DMS153 treated with DMSO at 0.1 percent for 48 hours (cell line): ENCODE results near the gene USP15.
A peak's percentile ranks its signal among the peaks of the same experiment; 100 is the strongest.

Experiments used
- DNase-seq: peaks from one replicate; lab custom pipeline; 2025; ENCODE audit not compliant: unreplicated experiment; lab: John Stamatoyannopoulos, UW

Gene USP15

DNA sequence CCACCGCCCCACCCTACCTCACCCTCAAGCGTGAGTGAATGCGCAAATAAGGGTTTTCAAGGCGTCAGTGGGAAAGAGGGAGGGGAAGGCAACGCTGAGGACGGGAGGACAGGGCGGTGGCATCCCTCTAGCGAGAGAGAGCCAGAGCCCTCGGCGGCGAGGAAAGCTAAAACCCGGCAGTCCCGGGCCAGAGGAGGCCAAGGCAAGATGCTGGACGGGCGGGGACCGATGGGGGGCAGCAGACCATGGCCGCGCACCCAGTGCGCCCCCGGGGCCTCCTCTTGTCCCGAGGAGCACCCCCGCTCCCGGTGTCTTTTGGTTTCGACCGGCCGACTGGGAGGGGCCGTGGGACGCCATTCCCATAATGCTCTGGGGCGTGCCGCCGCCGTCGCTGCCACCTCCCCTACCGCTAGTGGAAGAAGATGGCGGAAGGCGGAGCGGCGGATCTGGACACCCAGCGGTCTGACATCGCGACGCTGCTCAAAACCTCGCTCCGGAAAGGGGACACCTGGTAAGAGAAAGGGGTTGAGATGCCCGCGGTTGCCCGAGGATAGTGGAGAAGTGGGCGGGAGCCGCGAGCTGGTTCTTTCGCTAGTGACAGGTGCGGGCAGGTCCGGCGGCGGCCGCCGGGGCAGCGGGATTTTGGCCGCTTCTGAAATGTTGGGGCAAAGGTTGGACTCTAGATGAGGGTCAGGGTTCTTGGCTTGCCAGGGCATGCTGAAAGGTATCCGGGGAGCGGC lies at the start of gene USP15:
Gene USP15 (plus strand): TSS at position 412 of the 740 bp plus-strand sequence. CDS start 11 bp downstream, at position 423.
- peak; percentile 83 for DNase-seq

DNA sequence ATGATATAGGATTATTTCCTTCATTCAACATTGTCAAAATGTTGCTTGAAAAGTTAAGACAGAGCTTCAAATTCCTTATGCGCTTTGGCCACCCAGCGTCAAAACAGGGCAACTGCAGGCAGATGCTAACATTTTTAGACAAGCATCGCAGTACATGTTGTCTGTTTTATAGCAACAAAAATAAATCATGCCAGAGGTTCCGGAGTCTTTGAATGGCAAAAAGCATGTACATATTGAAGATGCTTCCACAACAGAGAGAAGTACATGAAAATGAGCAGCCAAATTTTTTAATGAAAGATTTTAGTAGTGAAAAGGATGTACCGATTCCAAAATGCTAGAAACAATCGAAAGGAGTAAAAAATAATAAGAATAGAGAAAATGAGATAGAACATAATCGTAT lies 49.8 kb upstream of the USP15 start:
- peak; percentile 15 for DNase-seq

DNA sequence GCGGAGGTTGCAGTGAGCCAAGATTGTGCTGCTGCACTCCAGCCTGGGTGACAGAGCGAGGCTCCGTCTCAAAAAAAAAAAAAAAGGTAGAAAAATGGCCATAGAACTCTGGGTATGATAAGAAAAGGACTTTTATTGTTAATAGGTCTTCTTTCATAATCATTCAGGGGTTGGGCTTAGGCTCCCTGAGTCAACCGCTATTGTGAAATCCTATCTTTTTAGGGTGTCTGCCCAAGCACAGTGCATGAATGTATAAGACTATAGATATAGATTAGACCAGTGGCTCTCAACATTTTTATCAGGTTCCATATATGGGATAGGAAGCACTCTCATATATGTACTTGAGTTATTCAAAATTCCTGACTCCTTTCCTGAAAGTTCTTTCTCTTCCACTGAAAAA lies 48.7 kb upstream of the USP15 start:
- DNase-seq, result no peak

DNA sequence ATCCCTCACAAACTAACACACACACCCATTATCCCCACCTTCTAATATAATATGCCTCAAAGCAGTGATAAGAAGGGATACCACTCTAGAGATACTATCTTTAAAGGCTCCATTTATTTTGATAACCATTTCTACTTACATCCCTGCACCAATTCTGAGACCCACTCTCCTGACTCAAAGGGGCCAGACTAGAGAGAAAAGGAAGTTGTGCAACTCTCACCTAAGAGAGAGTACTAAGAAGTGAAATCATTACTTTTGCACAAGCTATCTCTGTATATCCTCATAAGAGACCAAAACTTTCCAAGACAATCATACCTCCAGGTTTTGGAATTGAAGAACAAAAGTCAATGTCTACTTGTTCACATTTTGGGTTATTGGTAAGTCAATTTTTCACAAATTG lies 45.4 kb upstream of the USP15 start:
- DNase-seq, result no peak

DNA sequence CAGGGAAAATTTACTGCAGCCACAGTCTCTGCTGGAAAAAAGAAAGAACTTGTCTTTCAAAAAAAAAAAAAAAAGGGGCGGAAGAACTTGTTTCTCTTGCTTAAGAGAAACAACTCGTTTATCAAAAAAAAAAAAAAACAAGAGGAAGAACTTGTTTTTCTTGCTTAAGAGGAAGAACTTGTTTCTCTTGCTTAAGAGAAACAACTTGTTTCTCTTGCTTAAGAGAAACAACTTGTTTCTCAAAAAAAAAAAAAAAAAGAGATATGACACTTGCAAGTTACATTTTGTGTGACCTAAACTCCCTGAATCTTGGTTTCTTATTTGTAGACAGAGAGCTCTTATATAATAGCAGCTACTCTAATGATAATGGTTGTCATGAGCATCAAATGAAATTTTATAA lies 44.7 kb upstream of the USP15 start:
- DNase-seq, result no peak

DNA sequence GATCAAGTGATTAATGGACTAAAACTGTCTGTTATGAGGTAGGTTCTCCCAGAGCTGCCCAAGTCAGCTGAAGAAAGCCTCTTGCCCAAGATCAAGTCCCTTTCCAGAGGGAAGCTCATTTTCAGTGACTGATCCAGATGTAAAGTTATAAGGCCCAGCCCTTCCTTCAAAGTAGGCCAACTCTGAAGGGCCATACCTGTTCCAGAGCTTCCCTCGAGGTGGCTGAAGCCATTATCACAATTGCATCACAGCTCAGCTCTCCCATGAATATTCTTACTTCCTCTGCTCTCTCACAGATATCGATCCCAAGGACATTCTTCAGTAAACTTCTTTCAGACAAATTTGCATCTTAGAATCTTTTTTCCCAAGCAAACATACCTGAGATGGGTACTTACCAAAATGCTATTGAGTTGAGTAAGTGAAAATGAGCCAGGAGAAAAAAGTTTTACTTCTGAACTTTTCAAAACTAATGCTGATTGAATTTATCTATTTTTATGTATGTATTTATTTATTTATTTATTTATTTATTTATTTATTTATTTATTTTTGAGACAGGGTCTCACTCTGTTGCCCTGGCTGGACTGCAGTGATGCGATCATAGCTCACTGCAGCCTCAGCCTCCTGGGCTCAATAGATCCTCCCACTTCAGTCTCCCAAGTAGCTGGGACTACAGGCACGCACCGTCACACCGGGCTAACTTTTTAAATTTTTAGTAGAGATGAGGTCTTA lies 42.6 kb upstream of the USP15 start:
- no peak for DNase-seq

DNA sequence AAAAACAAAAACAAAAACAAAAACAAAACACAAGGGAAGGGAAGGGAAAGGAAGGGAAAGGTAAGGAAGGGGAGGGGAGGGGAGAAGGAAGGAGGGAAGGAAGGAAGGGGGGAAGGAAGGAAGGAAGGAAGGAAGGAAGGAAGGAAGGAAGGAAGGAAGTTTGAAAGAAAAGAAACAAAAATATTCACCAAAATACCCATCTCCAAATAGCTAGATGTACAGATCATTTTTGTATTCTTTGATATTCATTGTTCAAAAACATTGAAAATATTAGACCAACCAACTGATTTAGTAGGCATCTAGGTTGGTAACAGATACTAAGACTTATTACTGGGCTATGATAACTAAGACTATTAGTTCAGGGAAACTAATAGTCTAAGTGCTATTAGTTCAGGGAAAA lies 39.1 kb upstream of the USP15 start:
- no peak for DNase-seq

DNA sequence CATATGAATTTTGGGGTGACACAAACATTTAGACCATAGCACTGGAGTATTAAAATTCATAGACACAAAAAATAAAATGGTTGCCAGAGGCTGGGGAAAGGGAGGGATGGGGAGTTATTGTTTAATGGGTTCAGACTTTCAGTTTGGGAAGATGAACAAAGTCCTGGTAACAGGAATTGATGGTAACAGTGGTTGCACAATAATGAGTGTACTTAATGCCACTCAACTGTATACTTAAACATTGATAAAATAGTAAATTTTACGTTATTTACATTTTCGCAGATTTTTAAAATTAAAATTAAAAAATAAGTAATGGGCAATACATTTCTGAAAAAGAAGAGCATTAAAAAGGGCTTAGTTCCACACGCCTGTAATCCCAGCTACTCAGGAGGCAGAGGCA lies 35.6 kb upstream of the USP15 start:
- no peak for DNase-seq

DNA sequence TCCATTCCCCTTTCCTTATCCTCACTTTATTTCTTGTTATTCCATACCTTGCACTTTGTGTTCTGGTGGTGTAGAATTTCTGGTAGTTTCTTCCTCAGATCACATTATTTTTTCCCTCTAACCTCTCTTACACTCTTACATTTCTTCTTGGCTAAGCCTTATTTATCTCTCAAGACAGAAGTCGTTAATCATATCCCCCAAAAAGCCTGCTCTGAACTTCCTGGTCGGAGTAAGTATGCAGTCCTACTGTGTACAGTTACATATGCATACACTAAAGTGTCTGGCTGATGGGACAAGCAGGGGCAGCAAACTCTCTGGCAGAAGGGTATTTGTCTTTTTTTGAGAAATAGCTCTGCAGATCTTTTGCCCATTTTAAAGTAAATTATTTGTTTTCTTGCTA lies 33.1 kb upstream of the USP15 start:
- DNase-seq, result no peak

DNA sequence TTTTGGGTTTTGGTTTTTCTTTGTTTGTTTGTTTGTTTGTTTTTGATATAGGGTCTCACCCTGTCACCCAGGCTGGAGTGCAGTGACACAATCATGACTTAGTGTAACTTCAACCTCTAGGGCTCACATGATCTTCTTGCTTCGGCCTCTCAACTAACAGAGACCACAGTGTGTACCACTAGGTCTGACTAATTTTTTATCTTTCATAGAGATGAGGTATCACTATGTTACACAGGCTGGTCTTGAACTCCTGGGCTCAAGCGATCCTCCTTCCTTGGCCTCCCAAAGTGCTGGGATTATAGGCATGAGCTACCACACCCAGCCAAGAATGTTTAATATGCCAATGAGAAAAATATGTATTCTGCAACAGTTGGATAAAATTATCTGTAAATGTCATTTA lies 29.6 kb upstream of the USP15 start:
- no peak for DNase-seq

DNA sequence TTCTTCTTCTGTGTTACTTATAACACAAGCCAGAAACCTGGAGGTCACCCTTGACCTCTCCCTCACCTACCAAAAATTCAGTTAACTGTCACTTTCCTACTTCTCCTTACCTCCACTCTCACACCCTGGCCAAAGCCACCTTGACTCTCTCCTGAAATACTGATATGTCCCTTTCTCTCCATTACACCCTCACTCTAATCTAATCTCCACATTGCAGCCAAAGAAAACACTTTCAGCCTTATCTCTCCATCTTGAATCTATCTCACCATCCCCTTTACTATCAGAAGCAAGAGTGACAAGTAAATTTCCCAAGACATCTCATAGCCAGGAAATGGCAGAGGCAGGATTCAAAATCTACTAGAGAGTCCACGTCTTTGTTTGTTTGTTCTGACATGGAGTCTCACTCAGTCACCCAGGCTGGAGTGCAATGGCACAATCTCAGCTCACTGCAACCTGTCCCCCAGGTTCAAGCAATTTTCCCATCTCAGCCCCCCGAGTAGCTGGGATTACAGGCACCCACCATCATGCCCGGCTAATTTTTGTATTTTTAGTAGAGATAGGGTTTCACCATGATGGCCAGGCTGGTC lies 28.0 kb upstream of the USP15 start:
- DNase-seq, result no peak

DNA sequence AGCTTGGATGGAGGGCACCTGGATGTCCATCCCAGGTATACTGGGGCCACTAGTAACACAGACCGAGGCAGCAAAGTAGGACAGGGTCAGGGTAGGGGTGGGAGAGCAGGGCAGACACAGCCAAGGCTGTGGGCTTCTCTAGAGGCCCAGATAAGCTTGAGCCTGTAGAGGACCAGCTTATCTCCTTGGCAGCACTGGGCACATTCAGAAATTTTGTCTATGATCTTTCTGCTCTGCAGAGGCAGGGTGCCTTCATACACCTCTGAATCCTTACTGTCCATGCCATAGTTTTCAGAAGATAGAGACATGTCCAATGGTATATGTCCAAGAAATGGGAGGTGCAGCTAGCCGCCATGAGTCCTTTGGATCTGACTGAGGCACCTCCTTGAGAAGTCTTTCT lies 26.4 kb upstream of the USP15 start:
- no peak for DNase-seq

DNA sequence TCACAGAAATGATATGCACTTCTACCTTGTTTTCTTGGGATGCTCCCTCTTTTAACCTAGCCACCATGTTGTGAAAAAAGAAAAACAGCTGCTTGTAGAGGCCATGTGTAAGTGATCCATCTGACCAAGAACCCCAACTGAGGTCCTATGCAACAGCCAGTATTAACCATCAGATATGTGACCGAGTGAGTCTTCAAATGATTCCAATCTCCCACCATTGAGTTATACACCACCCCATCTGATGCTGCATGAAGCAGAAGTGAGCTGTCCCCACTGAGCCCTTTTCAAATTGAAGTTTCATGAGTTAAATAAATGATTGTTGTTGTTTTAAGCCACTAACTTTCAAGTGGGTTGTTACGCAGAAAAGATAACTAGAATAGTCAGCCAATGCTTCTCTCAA lies 20.6 kb upstream of the USP15 start:
- DNase-seq, result no peak

DNA sequence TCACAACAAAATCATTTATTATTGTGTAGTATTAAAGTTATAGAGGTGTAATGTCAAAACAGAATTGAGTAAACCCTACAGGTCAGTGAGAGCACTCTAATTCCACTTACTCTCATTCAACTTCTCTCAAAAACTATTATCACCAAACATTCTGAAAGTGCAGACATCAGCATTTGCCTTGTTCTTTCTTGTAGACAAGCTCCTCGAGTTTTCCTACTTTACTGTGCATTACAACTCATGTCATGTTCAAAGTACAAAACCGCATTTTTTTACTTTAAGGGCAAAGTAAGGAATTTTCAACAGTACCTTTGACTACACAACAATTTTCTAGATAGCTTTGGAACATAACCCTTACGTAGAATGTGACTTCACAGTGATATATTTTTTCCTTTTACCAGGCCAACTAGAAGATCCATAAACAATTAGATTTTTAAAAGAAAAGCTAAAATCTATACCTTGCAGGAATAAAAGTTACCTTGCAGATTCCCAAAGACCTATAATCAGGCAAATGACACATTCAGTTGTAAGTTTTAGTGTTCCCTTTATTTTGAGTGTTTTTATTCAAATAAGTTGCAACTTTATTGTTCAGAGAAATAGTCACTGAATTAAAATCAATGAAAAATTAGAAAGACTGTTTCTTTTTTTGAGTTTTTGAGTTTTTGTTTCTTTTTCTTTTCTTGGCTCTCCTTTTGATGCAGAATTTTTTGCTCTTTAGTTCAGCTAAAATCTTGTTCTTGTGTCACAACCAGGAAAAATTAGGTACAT lies 12.7 kb upstream of the USP15 start:
- no peak for DNase-seq

DNA sequence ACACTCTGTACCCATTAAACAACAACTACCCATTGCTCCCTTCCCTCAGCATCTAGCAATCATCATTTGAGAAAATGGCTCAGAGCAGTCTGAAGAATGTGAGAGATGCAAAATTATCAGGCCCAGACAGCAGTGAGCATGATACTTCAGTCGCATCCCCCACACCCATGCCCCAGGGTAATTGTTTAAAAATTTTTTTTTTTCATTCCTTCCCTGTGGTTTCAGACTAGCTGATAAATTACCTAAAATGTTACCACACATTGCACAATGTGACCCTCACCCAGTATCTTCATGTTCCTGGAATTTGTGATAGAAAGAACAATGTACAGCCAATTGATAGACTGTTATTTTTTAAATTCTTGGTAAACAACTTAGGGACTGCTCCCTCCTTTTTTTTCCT lies 11.3 kb upstream of the USP15 start:
- no peak for DNase-seq

DNA sequence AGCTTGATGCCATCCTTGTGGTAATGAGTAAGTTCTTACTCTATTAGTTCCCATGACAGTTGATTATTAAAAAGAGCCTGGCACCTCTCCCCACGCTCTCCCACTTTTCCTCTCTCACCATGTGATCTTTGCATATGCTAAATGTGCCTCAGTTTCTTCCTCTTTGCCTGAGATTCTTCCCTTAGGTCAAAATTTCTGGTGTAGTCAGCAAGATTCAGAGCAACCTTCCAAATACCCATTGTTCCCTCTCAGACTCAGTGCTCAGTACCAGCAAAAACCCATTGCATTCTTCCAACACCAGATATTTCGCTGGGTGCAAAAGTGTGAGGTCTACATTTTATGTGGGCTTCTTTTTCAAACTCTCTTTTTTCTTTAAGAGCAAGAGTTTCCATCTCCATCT lies 10.8 kb upstream of the USP15 start:
- no peak for DNase-seq

DNA sequence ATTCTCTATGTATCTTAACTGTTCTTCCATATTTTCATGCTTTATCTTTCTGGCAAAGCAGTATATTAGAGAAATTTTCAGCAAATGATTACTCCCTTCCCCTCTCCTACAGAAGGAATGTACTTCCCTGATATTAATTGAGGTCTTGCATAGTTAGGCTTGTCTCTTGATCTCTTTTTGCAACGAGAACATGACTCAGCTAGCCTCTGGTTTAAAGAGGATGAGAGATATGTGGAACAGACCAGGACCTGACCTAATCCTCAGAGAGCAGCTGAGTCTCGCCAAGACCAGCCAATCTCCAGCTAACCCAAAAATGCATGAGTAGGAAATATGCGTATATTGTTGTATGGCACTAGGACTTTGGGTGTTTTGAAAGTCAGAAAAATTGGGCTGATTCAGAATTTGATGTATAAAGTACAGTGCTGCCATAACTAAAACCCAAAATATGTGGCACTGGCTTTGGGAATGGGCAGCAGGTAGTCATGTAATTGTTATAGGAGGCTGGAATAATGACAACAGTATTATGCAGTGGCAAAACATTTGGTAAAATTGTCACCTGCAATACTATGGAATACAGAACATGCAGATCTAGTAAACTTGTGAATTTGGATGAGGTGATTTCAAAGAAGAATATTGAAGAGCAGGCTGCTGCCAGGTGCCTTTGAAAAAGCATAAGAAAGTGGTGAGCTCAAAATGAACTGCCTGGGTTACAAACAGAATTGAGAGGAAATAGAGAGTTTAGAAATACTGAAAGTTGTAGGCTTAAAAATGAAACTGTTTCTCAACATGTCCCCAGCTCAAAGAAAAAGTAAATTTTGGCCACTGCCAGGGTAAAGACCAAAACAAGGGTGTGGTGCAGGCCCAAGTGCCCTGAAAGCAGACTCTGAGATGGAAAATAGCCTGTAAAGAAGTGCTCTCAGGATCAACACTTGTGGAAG lies 9.3 kb upstream of the USP15 start:
- no peak for DNase-seq

DNA sequence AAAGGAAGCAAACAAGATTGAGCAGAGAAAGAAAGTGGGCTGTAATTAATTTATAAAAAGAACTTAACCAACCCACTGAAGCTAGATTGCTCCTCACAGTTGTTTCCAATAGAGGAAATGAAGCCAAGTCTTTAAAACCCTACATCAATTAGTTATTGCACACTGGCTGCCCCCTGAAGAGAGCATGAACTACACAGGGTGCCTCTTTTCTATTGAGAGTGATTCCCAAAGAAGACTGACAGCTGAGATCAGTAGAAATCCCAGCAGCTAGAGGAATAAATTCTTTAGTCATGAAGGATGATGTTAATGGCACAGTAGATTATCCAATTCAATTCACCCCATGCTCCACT lies 8.6 kb upstream of the USP15 start:
- no peak for DNase-seq

DNA sequence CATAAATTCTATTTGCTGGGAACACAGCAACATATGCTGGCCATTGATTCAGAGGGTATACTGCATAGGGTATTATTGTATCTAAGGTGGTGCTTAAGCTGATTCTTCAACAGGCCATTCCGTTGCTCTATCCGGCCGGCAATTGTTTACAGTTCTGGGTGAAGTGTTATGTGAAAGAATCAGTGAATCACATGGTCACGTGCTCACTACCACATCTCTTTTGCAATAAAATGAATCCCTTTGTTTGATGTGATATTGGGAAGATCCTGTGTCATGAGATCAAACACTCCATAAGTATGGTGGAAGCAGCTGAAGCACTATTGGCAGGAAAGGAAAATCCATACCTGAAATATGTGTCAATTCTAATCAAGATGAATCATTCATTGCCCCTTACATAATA lies 7.6 kb upstream of the USP15 start:
- no peak for DNase-seq

DNA sequence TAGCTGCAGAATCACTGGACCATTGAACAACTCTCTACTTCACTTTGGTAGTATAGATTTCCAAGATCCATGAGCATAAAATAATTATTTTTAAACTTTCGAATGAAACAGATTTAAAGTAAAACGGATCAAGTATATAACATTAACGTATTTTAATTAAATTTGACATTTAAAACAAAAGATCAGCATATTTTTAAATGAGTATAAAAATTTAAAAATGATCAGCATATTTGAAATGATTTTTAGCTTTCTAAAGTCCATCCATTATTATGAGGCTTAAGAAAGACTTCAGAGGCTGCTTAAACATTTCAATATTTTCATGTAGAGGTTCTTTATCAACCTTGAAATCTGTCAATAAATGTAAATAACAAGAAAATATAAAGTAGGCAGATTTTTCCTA lies 5.2 kb upstream of the USP15 start:
- no peak for DNase-seq
